GM12875 (cell line): Measurements from ENCODE around the gene ATP5PO.

Experiments used
- H3K4me3 ChIP-seq: one replicate; pipeline ENCODE4 v1.5.1; 2011; ENCODE audit warnings: low read depth, low read length, control low read depth
- CTCF ChIP-seq: IDR thresholded peaks from 2 replicates; pipeline ENCODE4 v1.5.1; 2011; ENCODE audit warnings: low read depth, mild to moderate bottlenecking, control low read depth, inconsistent platforms, low read length, moderate library complexity, borderline replicate concordance; ENCODE audit not compliant: insufficient read depth

The ATP5PO gene

GRCh38 chr21:33945652-33946270 lies 30.2 kb upstream of the ATP5PO start:
- no peak overlapping the region for H3K4me3 ChIP-seq
- TF ChIP-seq CTCF = no peak

DNA sequence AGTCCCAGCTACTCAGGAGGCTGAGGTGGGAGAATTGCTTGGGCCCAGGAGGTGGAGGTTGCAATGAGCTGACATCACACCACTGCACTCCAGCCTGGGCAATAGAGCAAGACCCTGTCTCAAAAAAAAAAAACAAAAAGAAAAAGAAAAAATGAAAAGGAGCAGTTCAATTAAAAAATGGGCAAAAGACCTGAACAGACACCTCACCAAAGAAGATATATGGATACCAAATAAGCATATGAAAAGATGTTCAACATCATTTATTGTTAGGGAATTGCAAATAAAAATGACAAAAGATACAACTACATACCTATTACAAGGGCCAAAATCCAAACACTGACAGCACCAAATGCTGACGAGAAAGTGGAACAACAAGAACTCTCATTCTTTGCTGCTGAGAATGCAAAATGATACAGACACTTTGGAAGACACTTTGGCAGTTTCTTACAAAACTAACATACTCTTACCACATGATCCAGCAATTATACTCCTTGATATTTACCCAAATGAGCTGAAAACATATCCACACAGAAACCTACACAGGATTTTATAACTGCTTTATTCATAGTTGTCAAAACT lies 28.7 kb upstream of the ATP5PO start:
- no peak overlapping the region for H3K4me3 ChIP-seq

DNA sequence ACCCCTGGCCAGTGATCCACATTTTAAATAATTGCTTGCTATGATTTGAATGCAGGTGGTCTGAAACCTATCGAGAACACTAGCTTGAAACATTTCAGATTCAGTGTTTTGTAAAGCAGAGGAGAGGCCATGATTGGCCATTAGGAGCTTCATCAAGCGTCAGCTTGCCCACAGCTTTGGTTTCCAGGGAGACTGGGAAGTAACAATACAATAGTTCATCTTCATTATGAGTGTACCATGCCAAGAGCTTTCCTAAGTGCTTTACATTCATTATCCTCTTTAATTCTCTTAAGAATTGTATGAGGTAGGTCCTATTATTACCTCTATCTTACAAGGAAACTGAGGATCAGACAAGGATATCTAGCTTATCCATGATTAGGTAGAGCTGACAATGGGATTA lies 27.7 kb upstream of the ATP5PO start:
- no peak for TF ChIP-seq CTCF

More for the DNA sequence above, 28.7 kb upstream of the ATP5PO start:
- no peak for TF ChIP-seq CTCF

GRCh38 chr21:33942426-33942825 lies 26.8 kb upstream of the ATP5PO start:
- H3K4me3 ChIP-seq = no peak overlapping the region
- no peak for TF ChIP-seq CTCF

More for the DNA sequence above, 27.7 kb upstream of the ATP5PO start:
- H3K4me3 ChIP-seq = no peak overlapping the region

DNA sequence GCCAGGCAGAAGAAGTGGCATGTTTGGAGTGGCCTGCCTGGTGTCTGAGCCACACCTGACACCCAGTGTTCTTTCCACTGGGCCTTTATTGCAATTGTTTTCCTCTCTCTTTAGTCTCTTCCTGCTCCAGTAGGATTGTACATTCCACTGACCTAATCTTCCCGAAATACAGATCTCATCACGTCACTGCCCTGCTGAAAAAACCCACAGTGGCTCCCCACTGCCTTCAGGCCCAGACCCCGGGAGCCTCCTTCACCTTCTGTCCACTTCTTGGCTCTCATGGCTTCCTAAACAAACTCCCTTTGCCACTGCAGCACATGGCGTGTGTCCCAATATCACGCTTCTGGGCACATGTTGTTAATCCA lies 25.3 kb upstream of the ATP5PO start:
- TF ChIP-seq CTCF = no peak
- H3K4me3 ChIP-seq = no peak overlapping the region

DNA sequence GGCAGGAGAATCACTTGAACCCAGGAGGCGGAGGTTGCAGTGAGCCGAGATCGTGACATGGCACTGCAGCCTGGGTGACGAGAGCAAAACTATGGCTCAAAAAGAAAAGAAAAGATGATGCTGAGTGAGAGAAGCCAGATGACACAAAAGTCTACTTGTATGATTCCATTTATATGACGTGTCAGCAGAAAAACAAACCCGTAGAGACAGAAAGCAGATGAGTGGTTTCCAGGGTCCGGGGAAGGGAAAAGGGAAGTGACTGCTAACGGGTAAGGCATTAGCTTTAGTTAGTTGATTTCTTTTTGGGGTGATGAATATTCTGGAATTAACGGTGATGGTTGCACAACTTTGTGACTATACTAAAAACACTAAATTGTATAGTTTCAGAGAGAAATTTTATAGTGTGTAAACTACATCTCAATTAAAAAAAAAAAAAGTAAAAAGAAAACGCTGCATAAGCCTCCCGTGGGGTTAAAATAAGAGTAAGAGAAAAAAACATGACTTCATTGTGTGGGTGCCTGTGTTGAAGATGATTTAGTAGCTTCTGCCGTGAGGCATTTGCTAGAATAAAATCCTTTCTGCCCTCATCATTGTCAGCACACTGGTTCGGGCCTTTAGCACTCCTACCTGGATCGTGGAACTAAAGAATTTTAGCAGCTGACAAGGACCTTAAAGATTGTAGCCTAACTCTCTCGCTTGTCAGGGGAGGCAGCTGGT lies 24.7 kb upstream of the ATP5PO start:
- no peak overlapping the region for H3K4me3 ChIP-seq
- no peak for TF ChIP-seq CTCF

DNA sequence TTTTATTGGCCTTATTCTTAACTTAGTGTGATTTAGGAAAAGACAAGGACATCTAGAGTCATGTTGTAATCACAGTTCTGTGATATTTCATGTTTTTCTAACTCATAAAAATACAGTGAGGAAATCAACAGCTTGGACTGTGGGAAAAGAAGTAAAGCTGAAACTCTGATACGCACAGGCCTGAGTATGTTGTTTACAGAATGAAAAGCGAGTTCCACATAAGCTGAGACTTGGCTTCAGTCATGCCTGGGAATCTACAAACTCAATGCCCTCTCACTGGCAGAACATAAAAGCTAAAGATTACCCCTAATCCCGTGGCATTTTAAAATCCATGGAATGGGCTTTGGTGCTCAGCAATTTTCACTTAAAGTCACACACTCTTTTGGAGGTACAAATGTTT lies 23.6 kb upstream of the ATP5PO start:
- TF ChIP-seq CTCF = no peak
- H3K4me3 ChIP-seq = no peak overlapping the region
